HG02759 (cell line): ENCODE data around the gene ORAI2.

Experiments
- ATAC-seq: cut with Tn5 transposase; IDR thresholded peaks from one replicate; pipeline ENCODE4 v1.9.1; 2021; ENCODE audit warnings: mild to moderate bottlenecking, moderate library complexity; ENCODE audit not compliant: unreplicated experiment

ORAI2 gene

DNA sequence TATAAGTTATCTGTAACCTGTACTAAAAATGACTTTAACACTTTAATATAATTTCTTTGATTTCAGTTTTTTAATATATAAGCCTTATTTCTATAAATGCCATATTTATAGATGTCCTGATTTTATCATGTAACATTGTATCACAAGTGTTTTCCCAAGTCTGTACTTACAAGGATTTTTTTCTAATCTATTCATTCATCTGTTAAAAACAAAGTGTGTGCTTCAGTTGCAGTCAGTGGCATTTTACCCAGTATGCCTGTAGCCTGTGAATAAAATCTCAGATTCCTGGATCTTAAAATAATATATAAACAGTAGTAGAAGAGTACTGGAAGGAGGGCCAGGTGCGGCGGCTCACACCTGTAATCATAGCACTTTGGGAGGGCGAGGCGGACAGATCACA is 19.8 kb upstream of the ORAI2 start:
- no peak for ATAC-seq

DNA sequence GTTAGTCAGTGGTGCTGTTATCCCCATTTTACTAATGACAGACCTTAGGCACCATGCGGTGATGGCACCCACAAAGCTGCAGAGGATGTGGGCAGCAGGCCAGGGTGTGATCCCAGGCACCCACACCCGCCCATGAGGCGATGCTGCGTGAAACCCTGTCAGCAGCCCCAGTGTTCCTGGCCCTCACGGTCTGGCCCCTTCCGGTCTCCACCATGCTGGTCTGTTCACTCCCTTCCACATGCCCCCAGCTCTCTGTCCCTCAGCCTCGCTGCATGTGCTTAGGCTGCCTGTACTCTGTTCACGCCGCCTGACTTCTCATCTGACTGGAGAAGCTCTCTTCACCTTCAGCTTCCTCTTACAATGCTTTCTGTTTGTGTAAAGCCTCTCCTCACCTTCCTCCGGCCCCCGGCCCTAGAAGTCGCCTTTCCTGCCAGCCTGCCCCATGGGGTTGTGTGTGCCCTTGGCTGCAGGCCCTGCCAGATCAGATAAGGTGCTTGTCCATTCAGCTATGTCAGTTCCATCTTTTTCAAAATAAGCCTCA is 17.6 kb upstream of the ORAI2 start:
- ATAC-seq, result peak; percentile 58

DNA sequence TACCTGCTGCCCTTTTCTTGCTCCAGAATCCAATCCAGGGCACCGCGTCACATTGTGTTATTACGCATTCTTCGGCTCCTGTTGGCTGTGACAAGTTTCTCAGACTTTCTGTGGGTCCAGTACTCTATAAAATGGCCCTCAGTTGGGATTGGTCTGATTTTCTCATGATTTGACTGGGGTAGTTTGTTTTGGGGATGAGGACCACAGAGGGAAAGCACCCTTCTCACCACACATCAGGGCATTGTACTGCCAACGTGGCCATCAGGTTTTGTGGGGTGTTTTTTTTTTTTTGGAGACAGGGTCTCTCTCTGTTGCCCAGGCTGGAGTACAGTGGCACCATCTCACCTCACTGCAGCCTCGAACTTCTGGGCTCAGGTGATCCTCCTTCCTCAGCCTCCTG is 17.0 kb upstream of the ORAI2 start:
- no peak for ATAC-seq

DNA sequence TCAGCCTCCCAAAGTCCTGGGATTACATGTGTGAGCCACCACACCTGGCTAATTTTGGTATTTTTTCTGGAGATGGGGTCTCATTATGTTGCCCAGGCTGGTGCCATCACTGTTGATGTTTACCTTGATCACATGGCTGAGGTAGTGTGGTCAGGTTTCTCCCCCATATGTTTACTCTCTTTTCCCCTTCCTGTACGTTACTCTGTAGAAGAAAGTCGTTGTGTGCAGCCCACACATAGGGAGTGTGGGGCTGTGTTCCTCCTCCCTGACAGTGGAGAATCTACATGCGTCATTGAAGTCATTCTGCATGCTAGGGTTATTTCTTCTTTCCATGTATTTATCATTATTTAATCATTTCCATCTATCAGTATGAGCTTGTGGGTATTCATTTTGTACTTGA is 16.3 kb upstream of the ORAI2 start:
- ATAC-seq, result no peak

DNA sequence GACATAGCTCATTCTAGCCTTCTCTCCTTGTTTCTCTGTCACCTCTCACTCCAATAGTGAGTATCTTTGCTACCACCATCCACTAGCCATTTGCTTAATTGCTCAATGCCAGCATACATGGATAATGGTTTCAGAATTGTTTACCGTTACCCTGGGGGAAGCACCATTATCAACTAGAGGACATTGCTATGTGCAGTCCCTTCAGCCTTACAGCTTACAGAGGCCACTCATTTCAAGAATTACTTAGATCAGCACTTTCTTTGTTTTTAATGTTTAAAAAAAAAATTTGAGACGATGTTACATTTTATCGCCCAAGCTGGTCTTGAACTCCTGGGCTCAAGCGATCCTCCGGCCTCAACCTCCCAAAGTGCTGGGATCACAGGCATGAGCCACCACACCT is 14.8 kb upstream of the ORAI2 start:
- no peak for ATAC-seq

DNA sequence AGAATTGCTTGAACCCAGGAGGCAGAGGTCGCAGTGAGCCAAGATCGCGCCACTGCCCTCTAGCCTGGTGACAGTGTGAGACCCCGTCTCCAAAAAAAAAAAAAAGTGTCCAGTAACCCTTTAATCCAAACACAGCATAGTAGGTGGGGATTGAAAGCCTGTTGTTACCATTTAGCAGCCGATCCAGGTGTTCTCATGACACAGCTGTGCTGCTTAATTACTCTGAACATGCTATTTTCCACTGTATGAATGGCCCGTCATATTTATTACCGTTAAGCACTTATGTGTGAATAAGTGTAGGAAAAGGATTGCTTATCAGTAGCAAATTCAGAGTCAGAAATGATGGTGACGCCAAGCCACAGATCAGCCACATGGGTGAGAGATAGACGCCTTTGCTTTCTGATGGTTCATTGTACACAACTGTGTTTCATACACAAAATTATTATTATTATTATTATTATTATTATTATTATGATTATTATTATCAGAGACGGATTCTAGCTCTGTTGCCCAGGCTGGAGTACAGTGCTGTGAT is 11.6 kb upstream of the ORAI2 start:
- ATAC-seq, result no peak

DNA sequence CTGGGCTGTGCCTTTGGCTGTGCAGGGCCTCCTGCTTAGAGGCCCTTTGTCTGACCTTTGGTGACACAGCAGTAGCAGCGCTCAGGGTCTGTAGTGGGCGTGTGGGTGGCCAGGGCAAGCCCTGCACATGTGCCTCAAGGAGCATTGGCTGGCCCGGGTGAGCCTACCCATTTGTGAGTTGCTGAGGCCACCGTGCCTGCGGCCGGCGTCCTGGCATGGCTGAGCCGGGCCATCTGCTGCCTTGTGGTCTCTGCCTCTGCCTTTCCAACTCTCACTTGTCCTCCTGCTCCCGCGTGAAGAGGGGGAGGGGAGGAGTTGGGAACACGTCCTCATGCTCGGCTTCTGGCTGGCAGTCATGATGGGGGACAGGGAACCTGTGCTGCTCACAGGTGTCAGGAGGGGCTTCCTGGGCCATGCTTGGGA is 9.2 kb upstream of the ORAI2 start:
- ATAC-seq, result no peak

DNA sequence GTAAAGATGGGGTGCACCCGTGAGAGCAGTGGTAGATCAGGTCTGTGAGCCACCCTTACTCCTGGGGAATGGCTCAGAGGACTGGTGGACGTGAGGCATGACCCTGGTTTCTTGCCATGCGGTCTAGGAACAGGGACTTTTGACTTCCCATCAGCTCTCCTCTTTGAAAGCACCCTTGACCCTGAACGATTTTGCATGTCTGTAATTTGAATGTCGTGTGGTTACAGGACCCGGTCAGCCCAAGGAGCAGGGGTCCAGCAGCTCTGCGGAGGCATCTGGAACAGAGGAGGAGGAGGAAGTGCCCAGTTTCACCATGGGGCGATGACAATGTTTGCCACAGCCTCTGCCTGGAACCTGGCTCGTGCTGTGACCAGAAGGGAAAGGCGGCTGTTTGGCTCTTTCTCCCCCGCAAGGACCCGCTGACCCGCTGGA is 8.6 kb upstream of the ORAI2 start:
- peak; percentile 28 for ATAC-seq

DNA sequence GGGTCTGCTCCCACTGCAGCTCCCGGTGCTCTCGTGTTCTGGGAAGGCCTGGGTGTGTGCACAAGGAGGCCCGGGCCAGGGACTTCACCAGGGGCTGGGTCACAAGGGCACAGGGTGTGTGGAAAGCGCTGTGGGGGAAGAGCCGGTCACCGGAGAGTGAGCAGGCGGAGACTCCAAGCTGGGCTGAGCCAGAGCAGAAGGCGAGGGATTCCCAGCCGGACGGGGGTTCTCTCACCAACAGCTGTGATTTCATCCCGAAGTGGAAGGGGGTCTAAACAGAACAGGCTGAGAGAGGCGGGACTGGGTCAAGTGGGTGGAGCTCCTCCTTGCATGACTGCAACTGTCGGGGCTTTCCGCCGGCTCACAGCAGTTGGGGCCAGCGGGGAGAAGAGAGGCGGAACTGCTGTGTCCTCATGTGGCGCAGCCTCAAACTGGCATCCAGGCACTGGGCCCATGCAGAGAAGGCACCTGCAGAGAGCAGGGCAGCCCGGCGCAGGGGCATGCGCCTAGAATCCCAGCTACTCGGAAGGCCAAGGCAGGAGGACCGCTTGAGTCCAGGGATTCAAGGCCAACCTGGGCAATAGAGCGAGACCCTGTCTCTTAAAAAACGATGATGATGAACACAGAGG is 7.6 kb upstream of the ORAI2 start:
- ATAC-seq, result peak; percentile 62

DNA sequence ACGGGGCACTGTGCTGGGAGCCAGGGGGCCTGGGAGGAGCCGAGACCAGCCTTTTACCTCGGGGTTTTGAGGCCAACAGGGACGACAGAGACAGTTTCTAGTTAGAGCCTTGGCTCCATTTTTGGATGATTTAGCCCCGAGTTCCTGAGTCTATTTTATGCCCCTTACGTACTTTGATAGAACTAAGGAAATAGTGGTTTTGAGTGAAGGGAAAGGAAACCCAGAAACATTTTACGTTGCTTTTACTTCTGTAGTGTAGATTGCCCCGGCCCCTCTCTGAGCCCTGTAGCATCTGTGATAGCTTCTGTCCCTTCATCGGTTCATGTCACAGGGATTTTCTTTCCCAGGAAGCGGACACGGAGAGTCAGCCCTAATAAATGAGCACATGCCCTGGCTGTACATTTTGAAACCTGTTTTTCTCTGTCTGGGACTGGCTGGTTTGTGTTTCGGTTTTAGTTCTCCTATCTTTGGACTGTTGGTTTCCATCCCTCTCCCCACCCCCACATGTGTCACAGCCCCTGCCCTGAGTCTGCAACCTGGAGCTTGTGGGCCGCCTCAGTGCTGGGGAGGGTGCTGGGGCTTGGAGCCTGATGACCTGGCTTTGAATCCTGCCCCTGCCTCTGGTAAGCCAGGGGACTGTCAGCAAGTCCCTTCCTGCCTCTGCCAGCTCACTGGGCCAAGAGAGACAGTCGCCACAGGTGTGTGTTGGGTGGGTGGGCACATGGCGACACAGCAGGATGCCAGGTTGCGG is 6.9 kb upstream of the ORAI2 start:
- peak; percentile 66 for ATAC-seq

DNA sequence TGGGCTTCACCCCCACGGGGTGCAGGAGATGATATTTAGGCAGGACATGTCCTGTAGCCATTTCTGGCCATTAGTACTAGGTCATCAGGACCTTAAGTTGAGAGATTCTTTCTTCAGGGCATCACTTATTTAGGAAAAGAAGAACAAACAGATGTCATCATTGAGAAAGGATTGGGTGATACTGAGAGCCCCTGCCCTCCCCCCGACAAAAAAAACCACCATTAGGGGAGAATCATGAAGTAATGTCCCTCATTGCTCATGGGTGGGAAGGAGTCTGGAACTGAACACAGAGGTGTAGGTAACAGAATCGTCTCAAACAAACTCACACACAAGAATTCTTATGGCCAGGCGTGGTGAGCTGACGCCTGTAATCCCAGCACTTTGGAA is 6.4 kb upstream of the ORAI2 start:
- no peak for ATAC-seq

DNA sequence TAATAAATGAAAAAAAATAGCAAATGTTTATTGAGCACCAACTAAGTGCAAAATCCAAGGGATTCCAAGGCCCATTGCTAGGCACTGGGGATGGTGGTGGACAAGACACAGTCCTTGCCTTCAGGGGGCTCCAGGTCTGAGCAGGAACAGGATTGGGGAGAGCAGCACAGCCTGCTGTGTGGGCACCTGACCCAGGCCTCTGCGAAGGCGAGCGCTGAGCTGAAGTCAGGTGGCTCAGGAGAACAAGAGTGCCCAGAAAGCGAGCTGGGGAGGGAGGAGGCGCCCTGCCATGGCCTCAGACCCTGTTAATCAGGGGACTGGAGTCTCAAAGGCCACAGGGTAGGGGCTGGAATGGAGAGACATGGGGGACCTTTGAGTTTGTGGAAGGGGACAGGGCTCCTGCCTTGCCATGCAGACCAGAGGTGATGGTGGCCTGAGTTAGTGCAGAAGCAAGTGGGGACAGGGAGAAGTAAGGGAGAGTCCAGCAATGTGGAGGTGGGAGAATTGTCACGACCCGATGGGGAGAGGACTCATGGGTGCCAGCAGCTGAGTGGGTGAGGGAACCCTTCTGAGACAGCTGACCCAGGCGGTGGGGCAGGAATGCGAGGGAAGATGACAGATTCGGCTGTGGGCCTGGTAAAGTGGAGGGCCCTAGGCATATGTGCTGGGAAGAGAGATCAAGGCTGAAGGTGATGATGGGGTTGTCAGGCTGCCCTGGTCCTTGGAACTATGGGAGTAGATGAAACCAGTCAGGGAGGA is 4.1 kb upstream of the ORAI2 start:
- ATAC-seq, result no peak

DNA sequence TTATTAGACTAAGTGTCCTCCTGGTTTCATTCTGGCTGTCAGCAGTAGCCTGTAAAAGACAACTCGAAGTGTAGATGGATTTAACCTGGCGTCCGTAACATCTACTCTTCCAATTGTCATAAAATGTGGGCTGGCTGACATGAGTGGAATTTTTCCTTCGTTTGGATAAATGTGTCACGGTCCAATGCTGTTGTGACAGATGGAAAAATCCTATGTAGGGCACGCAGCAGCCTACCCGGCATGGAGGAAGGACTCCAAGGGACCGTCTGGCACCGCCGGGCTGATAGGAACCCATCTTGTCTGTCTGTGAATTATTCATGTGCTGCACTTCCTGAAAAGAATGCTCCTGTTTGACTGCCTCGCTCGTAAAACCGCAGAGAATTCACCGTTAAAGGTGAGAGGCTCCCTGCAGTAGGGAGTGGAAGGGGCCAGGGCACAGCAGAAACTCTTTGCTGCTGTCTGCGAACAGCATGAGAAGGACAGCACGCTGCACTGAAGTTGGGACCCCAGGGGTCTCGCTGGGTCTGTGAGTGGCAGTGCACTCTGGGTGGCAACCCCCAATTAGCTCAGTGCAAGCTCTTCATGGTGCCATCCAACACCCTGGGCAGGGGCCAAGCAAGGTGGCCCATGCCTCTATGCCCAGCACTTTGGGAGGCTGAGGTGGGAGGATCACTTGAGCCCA is 1.6 kb upstream of the ORAI2 start:
- ATAC-seq, result no peak

DNA sequence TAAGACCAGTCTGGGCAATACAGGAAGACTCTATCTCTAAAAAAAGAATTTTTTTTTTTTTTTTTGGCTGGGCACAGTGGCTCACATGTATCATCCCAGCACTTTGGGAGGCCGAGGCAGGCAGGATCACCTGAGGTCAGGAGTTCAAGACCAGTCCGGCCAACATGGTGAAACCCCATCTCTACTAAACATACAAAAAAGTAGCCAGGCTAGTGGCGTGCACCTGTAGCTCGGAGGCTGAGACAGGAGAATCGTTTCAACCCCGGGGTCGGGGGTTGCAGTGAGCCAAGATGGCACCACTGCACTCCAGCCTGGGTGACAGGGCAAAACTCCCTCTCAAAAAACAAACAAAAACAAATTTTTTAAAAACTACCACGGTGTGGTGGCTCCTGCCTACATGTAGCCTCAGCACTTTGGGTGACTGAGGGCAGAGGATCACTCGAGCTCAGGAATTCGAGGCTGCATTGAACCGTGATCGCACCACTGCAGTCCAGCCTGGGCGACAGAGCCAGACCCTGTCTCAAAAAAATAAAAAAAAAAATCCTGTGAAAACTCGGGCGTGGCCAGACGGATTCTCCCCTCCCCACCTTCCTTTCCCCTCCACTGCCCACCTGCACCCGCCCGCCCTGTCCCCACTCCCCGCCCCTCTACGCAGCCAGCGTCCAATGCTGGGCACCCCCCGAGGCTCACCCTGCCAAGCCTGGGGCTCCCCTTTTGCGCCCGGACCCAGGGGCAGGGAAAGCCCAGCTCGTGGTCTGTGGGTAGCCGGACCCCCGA is 745 bp upstream of the ORAI2 start:
- ATAC-seq, result peak; percentile 42

DNA sequence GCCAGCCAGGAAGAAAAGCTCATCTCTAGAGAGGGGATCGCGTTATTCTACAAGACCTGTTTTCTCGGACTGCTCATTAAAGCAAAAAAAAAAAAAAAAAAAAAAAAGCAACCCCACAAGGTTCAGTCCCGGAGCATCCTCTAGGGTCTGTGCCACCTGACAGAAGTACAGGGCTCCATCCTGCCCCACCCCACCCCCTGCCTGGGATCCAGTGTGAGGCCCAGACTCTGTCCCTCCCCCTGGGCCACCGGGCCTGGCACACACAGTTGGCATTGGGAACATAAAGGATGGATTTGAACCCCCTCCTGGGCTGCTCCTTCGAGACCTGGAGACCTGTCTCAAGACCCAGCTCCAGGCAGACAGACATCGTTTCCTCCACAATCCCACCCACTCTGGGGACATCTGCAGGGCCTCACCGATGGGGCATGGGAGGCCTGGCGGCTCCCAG is 688 bp downstream of the ORAI2 start:
- no peak for ATAC-seq

DNA sequence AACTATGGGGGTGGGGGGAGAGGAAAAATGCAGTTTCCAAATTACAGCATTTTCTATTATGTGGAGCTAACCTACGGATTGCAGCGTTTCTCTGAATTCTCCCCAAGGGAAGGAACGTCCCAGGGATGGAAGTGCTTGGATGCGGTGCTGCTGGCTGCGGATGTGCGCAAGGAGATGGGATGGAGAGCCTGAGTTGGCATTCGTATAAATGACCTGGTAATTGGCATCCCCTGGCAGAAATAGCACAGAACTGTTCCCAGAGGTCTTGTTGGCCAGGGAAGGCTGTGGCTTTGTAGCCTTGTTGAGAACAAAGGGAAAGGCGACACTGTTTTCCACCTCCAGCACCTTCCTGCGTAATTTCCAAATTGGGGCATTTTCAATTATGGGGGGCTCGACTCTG is 2.7 kb downstream of the ORAI2 start:
- ATAC-seq, result no peak

DNA sequence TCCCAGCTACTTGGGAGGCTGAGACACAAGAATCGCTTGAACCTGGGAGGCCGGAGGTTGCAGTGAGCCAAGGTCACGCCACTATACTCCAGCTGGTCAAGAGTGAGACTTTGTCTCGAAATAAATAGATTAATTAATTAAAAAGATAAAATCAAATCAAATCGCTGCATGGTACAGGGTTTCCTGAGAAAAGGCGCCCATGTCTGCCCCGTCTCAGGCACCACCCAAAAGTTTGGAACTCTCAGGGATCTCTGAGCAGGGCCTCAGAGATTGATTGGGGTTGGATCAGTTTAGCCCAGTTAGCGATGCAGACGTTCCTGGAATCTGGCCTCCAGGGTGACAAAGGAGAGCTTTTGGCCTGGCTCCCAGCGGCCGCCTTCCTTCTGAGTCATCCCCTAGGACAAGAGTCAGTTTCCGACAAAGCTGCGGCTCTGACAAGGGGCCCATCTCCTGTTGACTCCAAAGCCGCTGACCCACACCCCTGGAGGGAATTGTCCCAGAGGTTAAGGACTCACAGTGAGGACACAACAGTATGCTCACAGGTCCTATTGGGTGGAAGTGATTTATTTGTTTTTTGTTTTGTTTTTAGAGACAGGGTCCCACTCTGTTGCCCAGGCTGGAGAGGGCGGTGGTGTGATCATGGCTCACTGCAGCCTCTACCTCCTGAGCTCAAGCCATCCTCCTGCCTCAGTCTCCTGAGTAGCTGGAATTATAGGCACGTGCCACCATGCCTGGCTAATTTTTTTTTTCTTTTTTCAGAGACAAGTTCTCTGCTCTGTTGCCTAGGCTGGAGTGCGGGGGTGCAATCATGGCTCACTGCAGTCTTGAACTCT is 6.8 kb downstream of the ORAI2 start:
- no peak for ATAC-seq

DNA sequence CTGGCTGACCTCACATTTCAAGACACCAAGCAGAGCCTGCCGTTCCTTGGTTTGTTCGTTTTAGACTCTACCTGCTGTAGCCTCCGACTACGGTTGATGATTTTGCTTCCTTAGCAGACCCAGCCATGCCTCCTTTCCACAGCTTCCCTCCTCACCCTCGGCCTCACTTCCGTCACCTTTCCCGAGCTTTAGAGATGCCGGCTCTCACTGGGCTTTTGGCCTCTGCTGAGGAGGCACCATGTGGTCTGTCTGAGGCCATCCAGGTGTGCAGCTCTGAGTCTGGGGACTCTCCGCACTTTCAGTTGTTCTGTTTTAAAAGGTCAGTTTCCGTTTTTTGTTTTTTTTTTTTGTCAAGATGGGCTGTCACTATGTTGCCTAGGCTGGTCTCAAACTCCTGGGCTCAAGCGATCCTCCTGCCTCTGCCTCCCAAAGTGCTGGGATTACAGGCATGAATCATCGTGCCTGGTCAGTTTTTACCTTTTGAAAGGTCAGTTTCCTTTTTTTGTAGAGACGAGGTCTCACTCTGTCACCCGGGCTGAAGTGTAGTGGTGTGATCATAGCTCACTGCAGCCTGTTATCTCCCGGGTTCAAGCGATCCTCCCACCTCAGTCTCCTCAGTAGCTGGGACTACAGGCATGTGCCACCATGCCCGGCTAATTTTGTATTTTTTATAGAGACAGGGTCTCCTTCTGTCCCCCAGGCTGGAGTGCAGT is 11.7 kb downstream of the ORAI2 start:
- ATAC-seq, result peak; percentile 36

DNA sequence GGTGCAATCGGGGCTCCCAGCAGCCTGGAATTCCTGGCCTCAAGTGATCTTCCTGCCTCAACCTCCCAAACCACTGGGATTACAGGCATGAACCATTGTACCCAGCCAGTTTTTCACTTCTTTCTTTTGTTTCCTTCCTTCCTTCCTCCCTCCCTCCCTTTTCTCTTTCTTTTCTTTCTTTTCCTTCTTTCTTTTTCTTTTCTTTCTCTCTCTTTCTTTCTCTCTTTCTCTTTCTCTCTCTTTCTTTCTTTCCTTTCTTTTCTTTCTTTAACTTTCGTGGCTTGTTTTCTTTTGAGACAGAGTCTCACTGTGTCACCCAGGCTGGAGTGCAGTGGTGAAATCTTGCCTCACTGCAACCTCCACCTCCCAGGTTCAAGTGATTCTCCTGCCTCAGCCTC is 12.3 kb downstream of the ORAI2 start:
- no peak for ATAC-seq
